IgD-negative memory B cell (primary cell): Measurements from ENCODE around the gene PPP1R3F. TPM values are rescaled to one million over a fixed set of nuclear protein-coding genes. Genes with fewer than 3 reads are reported as not detected.
A peak's percentile ranks its signal among the peaks of the same experiment; 100 is the strongest.
"Not testable (repeated sequence)": the region's sequence is repeated elsewhere in the genome, so short reads cannot be mapped to it uniquely, and the experiment has no call there.

Experiments used
- H3K27ac Mint-ChIP-seq, 3 donors: one replicate each; pipeline ENCODE4 v1.8.0; 2020 to 2022; ENCODE audit warnings: mild to moderate bottlenecking in 3 of 3, mixed read lengths in 3 of 3, moderate library complexity in 1 of 3
- H3K27me3 Mint-ChIP-seq: one replicate; pipeline ENCODE4 v1.8.0; 2021; ENCODE audit warnings: mixed read lengths
- H3K36me3 Mint-ChIP-seq: one replicate; pipeline ENCODE4 v1.8.0; 2020; ENCODE audit warnings: mild to moderate bottlenecking, mixed read lengths
- H3K4me1 Mint-ChIP-seq, 3 donors: one replicate each; pipeline ENCODE4 v1.8.0; 2020 to 2022; ENCODE audit warnings: mixed read lengths in 3 of 3, mild to moderate bottlenecking in 1 of 3
- H3K4me3 Mint-ChIP-seq, 4 donors: one replicate each; pipeline ENCODE4 v1.8.0; 2020 to 2022; ENCODE audit warnings: mild to moderate bottlenecking in 4 of 4, mixed read lengths in 4 of 4, moderate library complexity in 3 of 4
- H3K9me3 Mint-ChIP-seq, 3 donors: one replicate each; pipeline ENCODE4 v1.8.0; 2020 to 2021; ENCODE audit warnings: mixed read lengths in 3 of 3, mild to moderate bottlenecking in 1 of 3
- polyA plus RNA-seq: library from polyadenylated mRNA; unstranded; fragments of 300-500 nt; fragmentation: Illumina TruSeq; gene quantifications from one replicate; pipeline ENCODE4 v1.2.3, GENCODE V29; 2021

Gene PPP1R3F
- polyA plus RNA-seq, 1 donor from 2014 or later = 3.1 TPM

GRCh38 chrX:49307775-49308174 lies 38.2 kb downstream of the PPP1R3F start:
- peak overlapping the region in 1 of 4 donors; percentile 18 for H3K4me3 Mint-ChIP-seq

GRCh38 chrX:49308604-49309269 lies 39.1 kb downstream of the PPP1R3F start:
- peak overlapping the region; percentile 16 to 64 (median 60) for H3K27ac Mint-ChIP-seq

More at GRCh38 chrX:49307775-49308174, 38.2 kb downstream of the PPP1R3F start:
- not testable (repeated sequence) for H3K36me3 Mint-ChIP-seq, H3K9me3 Mint-ChIP-seq, H3K27ac Mint-ChIP-seq, H3K27me3 Mint-ChIP-seq
- peaks cover 13 to 19% (median 14%) of the 10 kb centered on the region in 3 donors for H3K4me1 Mint-ChIP-seq

GRCh38 chrX:49309401-49309981 lies 39.9 kb downstream of the PPP1R3F start:
- Mint-ChIP-seq H3K4me1 (peaks cover 13 to 19% (median 14%) of the 10 kb centered on the region in 3 donors), H3K4me3 (peak overlapping the region; percentile 67 to 94 (median 84)), H3K27me3 (peaks cover 5% of the 10 kb centered on the region), H3K9me3 (no peaks in the 10 kb centered on the region), H3K36me3 (peaks cover 8% of the 10 kb centered on the region), H3K27ac (peak overlapping the region; percentile 16 to 60 (median 54))

More at GRCh38 chrX:49308604-49309269, 39.1 kb downstream of the PPP1R3F start:
- H3K9me3 Mint-ChIP-seq = no peaks in the 10 kb centered on the region
- peaks cover 13 to 19% (median 14%) of the 10 kb centered on the region in 3 donors for H3K4me1 Mint-ChIP-seq
- peaks cover 8% of the 10 kb centered on the region for H3K36me3 Mint-ChIP-seq
- H3K27me3 Mint-ChIP-seq = peaks cover 9% of the 10 kb centered on the region
- H3K4me3 Mint-ChIP-seq = peak overlapping the region; percentile 67 to 94 (median 84)

GRCh38 chrX:49310371-49310770 lies 40.8 kb downstream of the PPP1R3F start:
- H3K4me3 Mint-ChIP-seq = no peak overlapping the region
- H3K27me3 Mint-ChIP-seq = peaks cover 2% of the 10 kb centered on the region
- peaks cover 8% of the 10 kb centered on the region for H3K36me3 Mint-ChIP-seq
- H3K27ac Mint-ChIP-seq = no peak overlapping the region
- H3K9me3 Mint-ChIP-seq = no peaks in the 10 kb centered on the region
- peaks cover 13 to 19% (median 14%) of the 10 kb centered on the region in 3 donors for H3K4me1 Mint-ChIP-seq

- Mint-ChIP-seq H3K27me3 (peaks cover 2% of the 10 kb centered on the region), H3K9me3 (no peaks in the 10 kb centered on the region), H3K4me1 (peaks cover 13 to 19% (median 14%) of the 10 kb centered on the region in 3 donors), H3K36me3 (peaks cover 8% of the 10 kb centered on the region), H3K27ac (no peak overlapping the region), H3K4me3 (no peak overlapping the region)
These were observed 42.6 kb downstream of the PPP1R3F start for GRCh38 chrX:49312176-49312575.

GRCh38 chrX:49316085-49316484 lies 46.5 kb downstream of the PPP1R3F start:
- Mint-ChIP-seq H3K4me1 (no peaks in the 10 kb centered on the region), H3K36me3 (no peaks in the 10 kb centered on the region), H3K27me3 (peaks cover 2% of the 10 kb centered on the region), H3K4me3 (no peak overlapping the region), H3K9me3 (no peaks in the 10 kb centered on the region), H3K27ac (no peak overlapping the region)

- H3K36me3 Mint-ChIP-seq, H3K27me3 Mint-ChIP-seq, H3K27ac Mint-ChIP-seq, H3K9me3 Mint-ChIP-seq, H3K4me3 Mint-ChIP-seq, H3K4me1 Mint-ChIP-seq: not testable (repeated sequence)
These were observed 52.1 kb downstream of the PPP1R3F start, which contains the start of gene GAGE12J for GRCh38 chrX:49321737-49322136. Gene GAGE12J, plus strand, starts transcription at chrX:49322037. Its CDS starts 1,157 bp downstream, at chrX:49323194.

- H3K9me3 Mint-ChIP-seq, H3K4me3 Mint-ChIP-seq, H3K27ac Mint-ChIP-seq, H3K27me3 Mint-ChIP-seq, H3K36me3 Mint-ChIP-seq, H3K4me1 Mint-ChIP-seq: not testable (repeated sequence)
These were observed 52.7 kb downstream of the PPP1R3F start for GRCh38 chrX:49322266-49322665.

GRCh38 chrX:49323735-49324134 lies 54.1 kb downstream of the PPP1R3F start:
- H3K27ac Mint-ChIP-seq, H3K4me3 Mint-ChIP-seq, H3K9me3 Mint-ChIP-seq, H3K27me3 Mint-ChIP-seq, H3K4me1 Mint-ChIP-seq, H3K36me3 Mint-ChIP-seq: not testable (repeated sequence)

- H3K36me3 Mint-ChIP-seq, H3K4me3 Mint-ChIP-seq, H3K9me3 Mint-ChIP-seq, H3K4me1 Mint-ChIP-seq, H3K27me3 Mint-ChIP-seq, H3K27ac Mint-ChIP-seq: not testable (repeated sequence)
These were observed 60.8 kb downstream of the PPP1R3F start for GRCh38 chrX:49330421-49330820.

GRCh38 chrX:49331282-49331681 lies 61.7 kb downstream of the PPP1R3F start, which contains the start of gene GAGE13:
Gene GAGE13, plus strand, starts transcription at chrX:49331582. Its CDS starts 1,156 bp downstream, at chrX:49332738.
- H3K27me3 Mint-ChIP-seq, H3K4me1 Mint-ChIP-seq, H3K27ac Mint-ChIP-seq, H3K4me3 Mint-ChIP-seq, H3K36me3 Mint-ChIP-seq, H3K9me3 Mint-ChIP-seq: not testable (repeated sequence)

- not testable (repeated sequence) for H3K9me3 Mint-ChIP-seq
These were observed 62.2 kb downstream of the PPP1R3F start for GRCh38 chrX:49331841-49332240.

More at GRCh38 chrX:49331841-49332240, 62.2 kb downstream of the PPP1R3F start:
- H3K4me3 Mint-ChIP-seq, H3K36me3 Mint-ChIP-seq, H3K27me3 Mint-ChIP-seq, H3K27ac Mint-ChIP-seq, H3K4me1 Mint-ChIP-seq: not testable (repeated sequence)

Other genes with a start within 250 kb of the PPP1R3F start
- 6.7 TPM for gene TFE3, start 226.4 kb upstream of the PPP1R3F start, polyA plus RNA-seq
- 1.2 TPM for gene CCDC120, start 210.8 kb upstream of the PPP1R3F start, polyA plus RNA-seq
- gene PRAF2, start 195.8 kb upstream of the PPP1R3F start, polyA plus RNA-seq = 37.6 TPM
- gene WDR45, start 189.9 kb upstream of the PPP1R3F start, polyA plus RNA-seq = 58.3 TPM
- gene GPKOW, start 146.1 kb upstream of the PPP1R3F start, polyA plus RNA-seq = 27.3 TPM
- gene MAGIX, start 107.0 kb upstream of the PPP1R3F start, polyA plus RNA-seq = 0.49 TPM
- 292 TPM for gene PLP2, start 97.9 kb upstream of the PPP1R3F start, polyA plus RNA-seq
- gene PRICKLE3, start 83.4 kb upstream of the PPP1R3F start, polyA plus RNA-seq = 9.5 TPM
- 1.1 TPM for gene SYP, start 69.6 kb upstream of the PPP1R3F start, polyA plus RNA-seq
- not detected for gene CACNA1F, start 36.5 kb upstream of the PPP1R3F start, polyA plus RNA-seq
- 24.3 TPM for gene CCDC22, start 34.3 kb upstream of the PPP1R3F start, polyA plus RNA-seq
- gene FOXP3, start 5.1 kb upstream of the PPP1R3F start, polyA plus RNA-seq = 0.09 TPM
- not detected for gene GAGE10, start 33.9 kb downstream of the PPP1R3F start, polyA plus RNA-seq
- not detected for gene GAGE12J, start 52.2 kb downstream of the PPP1R3F start, polyA plus RNA-seq
- gene GAGE13, start 61.8 kb downstream of the PPP1R3F start, polyA plus RNA-seq = not detected